Brain pericyte (primary cell): Measurements from ENCODE around the gene FKTN.

Experiments
- DNase-seq: peaks from one replicate; pipeline ENCODE4 v3.0.0-alpha.2; 2012; ENCODE audit warnings: low read depth, low spot score

Gene FKTN

GRCh38 chr9:105678163-105678562, 120.2 kb downstream of the FKTN start:
- DNase-seq = no peak

DNA sequence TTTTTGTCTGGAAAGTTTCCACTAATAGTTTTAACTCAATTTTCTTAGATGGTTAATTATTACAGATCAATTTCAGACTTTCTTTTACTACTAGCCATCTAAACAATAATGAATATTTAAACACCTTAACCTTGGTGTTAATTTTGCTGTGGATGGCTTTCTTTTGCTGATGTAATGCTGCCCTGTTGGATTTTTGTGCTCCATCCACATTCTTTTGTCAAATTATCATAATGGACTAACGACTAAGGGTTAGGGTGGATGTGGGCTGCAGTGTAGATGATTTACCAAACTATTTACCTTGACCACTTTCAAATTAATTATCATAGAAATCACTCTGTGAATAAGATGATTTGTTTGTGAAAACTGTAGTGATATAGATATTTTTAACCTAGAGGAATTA, 120.8 kb downstream of the FKTN start:
- DNase-seq = no peak

- no peak for DNase-seq
These were observed 121.5 kb downstream of the FKTN start for GRCh38 chr9:105679257-105680022.

DNA sequence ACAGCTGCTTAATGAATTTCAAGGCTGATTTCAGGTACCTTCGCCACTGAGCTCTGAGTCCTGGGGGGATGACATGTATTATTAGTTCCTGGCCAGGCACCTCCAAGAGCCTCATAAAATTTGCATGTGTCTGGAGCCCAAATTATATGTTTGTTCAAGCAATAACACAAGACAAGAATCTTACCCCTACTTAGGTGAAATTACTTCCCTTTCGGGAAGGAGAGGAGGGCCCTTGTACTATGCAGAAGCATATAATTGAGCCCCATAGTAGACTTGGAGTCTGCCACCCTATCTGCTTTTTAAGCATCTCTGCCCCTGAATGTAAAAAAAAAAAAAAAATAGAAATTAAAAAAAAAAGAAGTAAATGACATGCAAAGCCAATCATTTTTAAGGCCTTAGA, 123.4 kb downstream of the FKTN start:
- no peak for DNase-seq

DNA sequence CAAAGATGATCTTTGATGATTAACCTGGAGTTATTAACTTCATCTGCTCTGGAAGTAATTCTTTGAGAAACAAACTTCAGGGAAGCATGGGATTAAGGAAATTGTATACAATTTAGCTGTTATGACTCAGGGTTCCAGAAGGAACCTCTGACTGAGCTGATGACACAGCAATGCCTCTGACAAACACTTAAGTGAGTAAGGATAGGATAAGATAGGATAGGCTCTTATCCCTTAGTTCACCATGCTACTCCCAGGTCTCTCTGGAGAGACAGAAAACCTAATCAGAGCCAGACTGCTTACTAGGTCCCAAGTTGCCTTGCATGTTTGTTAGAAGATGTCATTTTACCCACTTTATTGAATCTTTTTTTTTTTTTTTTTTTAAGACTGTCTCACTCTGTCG, 123.8 kb downstream of the FKTN start:
- DNase-seq = no peak

DNA sequence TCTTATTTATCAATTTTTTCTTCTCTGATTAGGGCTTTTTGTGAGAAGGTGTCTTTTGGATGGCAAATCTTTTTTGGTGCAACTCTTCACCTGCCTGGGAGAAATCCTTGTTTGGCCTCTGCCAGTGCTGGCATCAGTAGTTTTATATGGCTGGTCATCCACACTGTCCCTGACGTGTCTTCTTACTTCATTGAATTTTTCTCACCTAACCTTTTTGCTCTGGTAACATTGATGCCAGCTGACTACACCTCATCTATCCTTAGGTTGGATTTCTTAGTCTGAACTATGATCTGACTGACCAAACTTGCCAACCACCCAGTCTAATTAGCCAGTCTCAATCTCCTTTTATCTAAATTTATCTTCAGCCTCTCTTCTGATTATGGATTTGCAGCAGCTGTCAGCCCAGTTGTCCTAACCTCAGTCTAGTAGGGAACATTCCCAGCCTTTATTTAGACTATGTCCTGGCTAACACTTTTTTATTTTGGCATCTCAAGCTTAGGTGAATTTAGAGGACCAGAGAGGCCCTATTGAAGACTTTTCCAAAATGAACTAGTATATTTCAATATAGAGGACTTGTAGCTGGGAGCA, 125.9 kb downstream of the FKTN start:
- DNase-seq = no peak

GRCh38 chr9:105686936-105687335, 129.0 kb downstream of the FKTN start:
- no peak for DNase-seq
